Nasal cavity respiratory epithelium epithelial cell of viscerocranial mucosa (primary cell): Measurements from ENCODE around the gene CADM3. TPM values are rescaled to one million over a fixed set of nuclear protein-coding genes. Genes with fewer than 3 reads are reported as not detected.

Experiments used
- total RNA-seq: library from RNA; depleted of rRNA; stranded (reverse); fragments of >200 nt; gene quantifications from 2 replicates; pipeline ENCODE4 v1.2.3, GENCODE V29; 2014

CADM3 gene, protein sequence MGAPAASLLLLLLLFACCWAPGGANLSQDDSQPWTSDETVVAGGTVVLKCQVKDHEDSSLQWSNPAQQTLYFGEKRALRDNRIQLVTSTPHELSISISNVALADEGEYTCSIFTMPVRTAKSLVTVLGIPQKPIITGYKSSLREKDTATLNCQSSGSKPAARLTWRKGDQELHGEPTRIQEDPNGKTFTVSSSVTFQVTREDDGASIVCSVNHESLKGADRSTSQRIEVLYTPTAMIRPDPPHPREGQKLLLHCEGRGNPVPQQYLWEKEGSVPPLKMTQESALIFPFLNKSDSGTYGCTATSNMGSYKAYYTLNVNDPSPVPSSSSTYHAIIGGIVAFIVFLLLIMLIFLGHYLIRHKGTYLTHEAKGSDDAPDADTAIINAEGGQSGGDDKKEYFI
- total RNA-seq: not detected in 2 replicates

DNA sequence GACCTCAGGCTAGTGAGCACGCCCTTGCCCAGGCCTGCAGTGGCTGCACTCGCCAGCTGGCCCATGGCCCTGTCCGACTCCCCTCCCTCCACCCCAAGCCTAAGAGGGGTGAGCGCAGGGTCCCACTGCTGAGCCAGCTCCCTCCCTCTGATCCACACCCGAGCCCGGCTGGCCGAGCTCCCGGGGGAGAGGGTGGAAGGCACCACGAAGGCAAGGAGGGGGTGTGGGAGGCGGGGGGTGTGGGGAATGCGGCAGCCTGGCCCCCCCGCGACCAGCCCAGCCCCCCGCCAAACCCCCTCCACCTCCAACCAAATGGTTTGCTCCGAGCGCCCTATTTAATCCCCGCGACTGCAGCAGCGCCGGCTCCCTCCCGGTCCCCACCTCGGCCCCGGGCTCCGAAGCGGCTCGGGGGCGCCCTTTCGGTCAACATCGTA is at the start of gene CADM3:
CADM3 (plus strand) TSS at position 362 of the 434 bp plus-strand sequence. CDS start 151 bp downstream, outside the sequence.

DNA sequence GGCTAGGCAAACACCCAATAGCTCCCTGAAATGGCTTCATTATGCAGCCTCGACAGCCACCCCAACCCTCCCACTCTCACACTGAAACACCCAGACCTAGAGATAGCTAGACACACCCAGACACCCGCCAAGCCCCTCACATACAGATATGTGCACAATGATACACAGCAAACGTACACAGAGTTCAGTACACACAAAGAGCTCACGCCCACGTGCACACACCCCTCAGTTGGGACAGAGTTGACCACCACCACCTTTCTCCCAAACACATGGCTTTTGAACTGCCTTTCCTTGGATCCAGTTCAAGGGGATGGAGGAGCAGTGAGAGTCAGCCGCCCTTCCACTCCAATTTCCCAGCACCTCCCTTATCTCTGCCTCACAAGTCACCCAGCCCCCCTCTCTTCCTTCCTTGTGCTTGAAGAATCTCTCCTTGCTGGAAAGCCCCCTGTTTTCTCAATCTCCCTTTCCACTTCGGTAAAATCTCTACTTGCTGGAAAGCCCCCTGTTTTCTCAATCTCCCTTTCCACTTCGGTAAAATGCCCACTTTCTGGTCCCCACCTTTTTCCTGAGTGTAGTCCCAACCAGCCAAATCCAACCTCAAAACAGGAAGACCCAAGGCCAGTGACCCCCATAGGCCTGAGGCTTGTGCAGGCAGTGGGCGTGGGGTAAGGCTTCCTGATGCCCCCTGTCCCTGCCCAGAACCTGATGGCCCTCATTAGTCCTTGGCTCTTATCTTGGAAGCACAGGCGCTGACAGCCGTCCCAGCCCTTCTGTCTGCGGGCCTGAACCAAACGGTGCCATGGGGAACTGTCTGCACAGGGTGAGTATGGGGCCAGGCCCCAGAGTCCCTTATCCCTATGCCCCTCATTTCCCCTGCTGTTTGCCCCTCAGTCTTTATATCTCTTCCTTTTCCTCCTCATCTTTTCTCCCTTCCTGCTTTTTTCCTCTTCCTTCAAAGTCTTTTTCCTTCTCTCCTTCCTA is 33.0 kb downstream of the CADM3 start, which contains the start of gene ACKR1:
ACKR1 (plus strand) TSS at position 715 of the 981 bp plus-strand sequence; CDS start at position 800, 85 bp downstream.

Other genes starting within 250 kb of the CADM3 start
- gene PYHIN1, start 240.1 kb upstream of the CADM3 start, total RNA-seq: 0.21 TPM in 1 of 2 replicates, not detected in the other
- 94.0 and 141 TPM in 2 replicates for gene IFI16, start 161.7 kb upstream of the CADM3 start, total RNA-seq
- not detected in 2 replicates for gene AIM2, start 94.8 kb upstream of the CADM3 start, total RNA-seq
- gene ACKR1, start 33.3 kb downstream of the CADM3 start, total RNA-seq: not detected in 2 replicates
- not detected in 2 replicates for gene FCER1A, start 130.7 kb downstream of the CADM3 start, total RNA-seq